NCI-H2196 treated with DMSO at 0.1 percent for 48 hours (cell line): ENCODE results near the gene PTGES3L.
A peak's percentile ranks its signal among the peaks of the same experiment; 100 is the strongest.

Source experiments
- DNase-seq: peaks from one replicate; lab custom pipeline; 2025; ENCODE audit not compliant: unreplicated experiment; lab: John Stamatoyannopoulos, UW

The PTGES3L gene

GRCh38 chr17:42979511-42980273 is at the start of gene PTGES3L:
TSS of gene PTGES3L (minus strand) at chr17:42980080. CDS start at chr17:42980053, 27 bp downstream.
- peak; percentile 4 for DNase-seq

DNA sequence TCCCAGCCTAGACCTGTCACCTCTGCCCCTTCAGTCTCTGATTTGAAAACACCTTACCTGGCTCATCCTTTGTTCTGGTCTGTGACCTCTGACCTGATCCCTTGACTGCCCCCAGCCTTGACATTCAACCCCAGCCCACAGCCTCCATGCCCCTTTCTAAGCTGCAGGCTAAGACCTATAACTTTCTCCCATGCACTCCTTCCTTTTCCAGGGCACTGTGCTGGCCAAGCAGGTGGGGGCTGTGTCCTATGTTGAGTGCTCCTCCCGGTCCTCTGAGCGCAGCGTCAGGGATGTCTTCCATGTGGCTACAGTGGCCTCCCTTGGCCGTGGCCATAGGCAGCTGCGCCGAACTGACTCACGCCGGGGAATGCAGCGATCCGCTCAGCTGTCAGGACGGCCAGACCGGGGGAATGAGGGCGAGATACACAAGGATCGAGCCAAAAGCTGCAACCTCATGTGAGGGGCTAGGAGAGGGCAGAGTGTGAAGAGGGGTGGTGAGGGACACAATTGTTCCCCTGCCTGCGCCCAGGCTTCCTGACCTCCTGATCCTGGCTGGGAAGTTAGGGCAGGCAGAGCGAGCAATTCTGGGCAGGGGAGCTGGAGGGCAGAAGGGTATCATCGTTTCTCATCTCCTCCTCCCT is 48.5 kb upstream of the PTGES3L start:
- DNase-seq, result no peak

DNA sequence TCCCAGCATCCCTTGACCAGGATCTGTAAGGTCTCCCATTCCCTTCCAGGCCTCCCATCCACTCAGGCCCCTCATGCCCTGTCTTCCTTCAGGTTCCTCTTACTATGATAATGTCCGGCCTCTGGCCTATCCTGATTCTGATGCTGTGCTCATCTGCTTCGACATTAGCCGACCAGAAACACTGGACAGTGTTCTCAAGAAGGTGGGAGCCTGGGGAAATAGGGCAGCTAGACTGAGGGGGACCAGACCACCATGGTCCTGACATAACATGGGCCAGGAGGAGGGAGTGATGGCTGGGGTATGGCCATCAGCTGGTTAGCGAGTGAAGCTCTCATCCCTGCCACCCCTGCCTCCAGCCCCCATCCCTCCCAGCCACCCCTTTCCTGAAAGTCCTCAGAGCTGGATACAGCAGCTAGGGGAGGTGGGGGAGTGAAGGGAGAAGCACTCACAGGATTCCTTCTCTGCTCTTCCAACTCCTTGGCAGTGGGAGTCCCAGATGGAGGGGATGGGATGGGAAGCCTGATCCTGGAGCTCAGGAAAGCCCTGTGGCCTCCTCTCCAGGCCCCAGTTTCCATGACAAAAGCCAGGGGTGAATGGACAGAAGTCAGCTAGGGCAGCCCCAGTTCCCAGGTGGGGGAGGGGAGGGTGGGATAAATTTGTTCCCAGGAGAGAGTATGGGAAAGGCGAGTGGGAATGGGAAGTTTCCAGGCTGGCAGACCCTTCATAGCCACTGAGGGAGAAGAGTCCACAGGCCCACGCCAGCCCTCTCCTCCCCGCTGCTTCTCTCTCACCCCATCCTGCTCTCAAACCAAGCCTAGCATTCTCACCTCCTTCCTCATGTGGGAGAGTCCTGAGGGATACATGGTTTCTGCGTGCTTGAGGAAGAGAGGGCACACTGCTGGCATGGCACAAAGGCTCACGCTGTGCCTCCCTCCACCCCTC is 47.5 kb upstream of the PTGES3L start:
- no peak for DNase-seq

DNA sequence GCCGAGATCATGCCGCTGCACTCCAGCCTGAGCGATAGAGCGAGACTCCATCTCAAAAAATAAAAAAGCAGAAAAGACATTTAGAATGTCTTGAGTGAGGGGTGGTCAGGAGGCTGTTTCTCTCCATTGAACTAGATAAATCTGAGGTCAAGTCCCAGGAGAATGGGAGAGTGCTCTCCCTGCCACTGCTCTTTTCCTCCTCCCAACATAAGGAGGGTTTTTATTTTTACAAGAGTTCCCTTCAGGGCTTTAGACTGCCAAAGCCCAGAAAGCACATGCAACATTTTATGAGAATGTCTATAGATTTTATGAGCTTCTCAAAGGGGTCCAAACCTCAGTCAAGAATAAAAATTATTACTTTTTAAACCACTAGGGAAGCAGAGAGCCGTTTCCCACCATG is 46.7 kb upstream of the PTGES3L start:
- no peak for DNase-seq

- no peak for DNase-seq
Observed at GRCh38 chr17:43025766-43026537, 46.1 kb upstream of the PTGES3L start.

DNA sequence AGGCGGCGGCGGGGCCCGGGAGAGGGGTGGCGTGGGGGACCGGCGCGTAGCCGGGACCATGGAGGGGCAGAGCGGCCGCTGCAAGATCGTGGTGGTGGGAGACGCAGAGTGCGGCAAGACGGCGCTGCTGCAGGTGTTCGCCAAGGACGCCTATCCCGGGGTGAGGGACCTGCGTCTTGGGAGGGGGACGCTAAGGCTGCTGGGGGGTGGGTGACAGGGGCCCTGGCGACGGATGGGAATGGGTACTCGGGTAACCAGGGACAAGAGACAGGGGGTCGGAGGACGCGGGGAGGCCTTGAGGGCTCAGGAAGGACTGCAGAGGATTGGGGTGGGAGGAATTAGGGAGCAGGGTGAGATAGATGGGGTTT is 45.4 kb upstream of the PTGES3L start:
- DNase-seq, result no peak

DNA sequence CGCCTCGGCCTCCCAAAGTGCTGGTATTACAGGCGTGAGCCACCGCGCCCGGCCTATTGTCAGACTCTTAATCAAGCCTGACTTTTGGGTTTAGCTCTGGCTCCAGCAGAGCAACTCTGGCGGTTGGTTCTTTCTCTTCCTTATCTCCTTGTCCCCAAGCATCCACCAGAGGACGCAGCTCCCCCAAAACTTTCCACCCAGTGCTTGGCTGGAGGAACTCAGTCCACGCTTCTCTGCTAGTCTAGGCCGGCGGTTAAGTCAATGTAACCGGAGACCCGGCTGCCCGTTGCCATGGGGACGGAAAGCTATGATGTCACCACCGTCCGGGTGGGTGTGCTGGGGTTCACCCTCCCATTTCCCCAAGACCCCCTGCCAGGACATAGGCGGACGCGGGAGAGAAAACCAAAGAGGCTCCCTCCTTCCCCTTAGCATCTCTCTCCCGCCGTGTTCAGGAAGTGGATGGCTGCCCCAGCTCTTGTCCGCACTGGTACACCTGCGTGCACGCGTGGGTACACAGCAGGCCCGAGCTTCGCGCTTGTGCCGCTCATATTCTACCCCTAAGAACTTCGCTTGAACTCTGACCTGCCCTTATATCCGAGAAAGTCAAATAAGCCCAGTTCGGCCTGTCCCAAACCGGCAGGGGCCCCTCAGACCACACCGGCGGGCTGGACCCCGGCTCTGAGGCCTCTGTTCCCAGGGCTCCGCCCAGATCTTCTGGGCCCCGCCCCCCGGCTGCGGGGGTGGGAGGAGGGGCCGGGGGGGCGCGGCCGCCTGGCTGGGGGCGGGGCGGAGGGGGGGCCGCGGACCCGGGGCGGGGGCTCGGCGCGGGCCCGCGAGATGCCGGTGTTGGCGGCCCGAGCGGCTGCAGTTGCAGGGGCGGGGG is 44.8 kb upstream of the PTGES3L start, which contains the start of gene RND2:
Gene RND2, plus strand, starts transcription at position 825 of the 883 bp plus-strand sequence. CDS start 117 bp downstream, outside the sequence.
- DNase-seq, result peak; percentile 70

GRCh38 chr17:43021741-43022512 is 42.0 kb upstream of the PTGES3L start, which contains the start of gene VAT1:
TSS of gene VAT1 (minus strand) at chr17:43022385. CDS start at chr17:43022322, 63 bp downstream.
- no peak for DNase-seq

DNA sequence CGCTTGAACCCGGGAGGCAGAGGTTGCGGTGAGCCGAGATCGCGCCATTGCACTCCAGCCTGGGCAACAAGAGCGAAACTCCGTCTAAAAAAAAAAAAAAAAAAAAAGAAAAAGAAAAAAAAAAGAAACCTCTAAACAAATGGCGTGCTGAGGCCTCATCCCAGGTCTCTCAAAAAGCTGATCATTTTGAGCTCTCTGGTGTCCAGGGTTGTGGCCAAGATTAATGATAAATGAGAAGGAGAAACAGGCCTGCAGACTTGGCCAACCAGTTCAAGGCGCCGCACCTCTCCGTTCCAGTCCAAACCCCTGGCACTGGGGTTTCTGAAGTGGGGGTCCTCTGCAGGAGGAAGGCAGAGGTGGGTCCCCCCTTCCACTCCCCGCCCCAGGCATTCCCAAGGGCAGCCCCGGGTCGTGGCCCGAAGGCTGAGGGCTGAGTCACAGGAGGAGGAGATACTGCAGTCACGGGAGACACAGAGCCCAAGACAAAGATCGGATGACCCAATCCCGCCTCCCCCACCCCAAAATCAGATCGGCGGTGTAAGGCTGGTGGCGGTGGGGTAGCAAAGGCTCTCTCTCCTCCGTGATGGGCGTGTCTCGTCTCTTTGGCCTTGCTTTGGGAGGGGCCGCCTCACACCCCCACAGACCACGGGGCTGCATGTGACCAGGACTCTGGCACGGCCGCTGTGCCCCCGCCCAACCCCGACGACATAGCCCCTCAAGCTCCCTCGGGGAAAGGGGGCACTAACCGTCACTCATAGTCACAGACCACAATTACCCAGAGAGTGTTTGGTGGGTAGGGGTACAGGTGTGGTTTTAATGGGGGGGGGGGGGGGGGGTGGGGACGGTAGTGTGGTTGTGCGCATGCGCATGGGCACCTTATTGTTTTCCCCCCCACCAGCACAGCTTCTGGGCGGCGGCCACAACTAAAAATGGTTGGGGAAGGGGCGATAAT is 41.2 kb upstream of the PTGES3L start:
- DNase-seq, result peak; percentile 36

GRCh38 chr17:43020030-43020621 is 40.2 kb upstream of the PTGES3L start:
- no peak for DNase-seq

- DNase-seq, result no peak
Observed at GRCh38 chr17:43019418-43019817, 39.5 kb upstream of the PTGES3L start.

DNA sequence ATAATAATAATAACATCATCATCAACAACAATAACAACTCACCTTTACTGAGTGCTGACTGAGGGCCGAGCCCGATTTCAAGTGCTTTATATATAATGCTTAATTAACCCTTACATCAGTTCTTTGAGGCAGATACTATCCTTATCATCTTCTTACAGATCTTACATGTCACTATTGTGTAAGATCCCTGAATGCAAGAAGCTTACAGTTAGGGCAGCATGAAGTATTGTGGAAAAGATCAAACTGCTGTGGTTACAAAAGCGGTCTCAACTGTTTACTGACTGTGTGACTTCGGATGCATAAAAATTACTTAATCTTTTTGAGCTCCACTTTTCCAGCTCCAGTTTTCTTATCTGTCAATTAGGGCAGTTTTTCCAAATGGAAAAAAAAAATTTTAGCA is 39.1 kb upstream of the PTGES3L start:
- no peak for DNase-seq

DNA sequence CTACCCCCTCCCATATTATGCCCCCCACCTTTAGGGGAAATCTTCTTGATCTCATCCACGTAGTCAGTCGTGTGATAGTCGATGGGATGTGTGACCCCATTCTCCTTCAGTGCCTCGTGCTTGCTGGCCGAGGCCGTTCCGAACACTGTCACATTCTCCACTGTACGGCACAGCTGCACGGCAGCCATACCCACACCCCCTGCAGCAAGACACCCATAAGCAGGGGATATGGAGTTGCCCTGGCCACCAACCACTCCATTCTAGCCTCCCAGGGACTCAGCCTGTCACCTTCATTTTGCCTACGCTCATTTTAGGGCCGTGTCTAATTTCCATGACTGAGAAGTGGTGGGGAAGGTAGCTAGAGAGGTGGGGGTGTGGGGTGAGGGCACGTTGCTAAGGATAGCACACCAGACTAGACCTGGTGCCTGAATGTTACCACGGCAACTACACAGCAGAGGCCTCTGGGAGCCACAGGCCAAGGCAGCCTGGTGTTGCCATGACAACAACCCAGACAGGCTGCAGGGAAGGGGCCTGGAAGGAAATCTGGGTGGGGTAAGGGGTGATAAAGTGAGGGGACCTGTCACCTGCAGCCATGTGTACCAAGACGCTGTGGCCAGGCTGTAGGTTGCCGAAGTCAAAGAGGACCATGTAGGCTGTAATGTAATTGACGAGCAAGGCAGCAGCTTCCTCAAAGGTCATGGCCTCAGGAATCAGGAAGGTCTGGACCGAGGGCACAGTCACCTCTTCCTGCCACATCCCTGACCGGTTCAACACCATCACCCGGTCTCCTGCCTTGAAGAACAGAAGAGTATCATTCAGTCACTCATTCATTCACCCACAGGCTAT is 38.4 kb upstream of the PTGES3L start:
- peak; percentile 10 for DNase-seq

GRCh38 chr17:43016216-43016615 is 36.3 kb upstream of the PTGES3L start:
- no peak for DNase-seq

DNA sequence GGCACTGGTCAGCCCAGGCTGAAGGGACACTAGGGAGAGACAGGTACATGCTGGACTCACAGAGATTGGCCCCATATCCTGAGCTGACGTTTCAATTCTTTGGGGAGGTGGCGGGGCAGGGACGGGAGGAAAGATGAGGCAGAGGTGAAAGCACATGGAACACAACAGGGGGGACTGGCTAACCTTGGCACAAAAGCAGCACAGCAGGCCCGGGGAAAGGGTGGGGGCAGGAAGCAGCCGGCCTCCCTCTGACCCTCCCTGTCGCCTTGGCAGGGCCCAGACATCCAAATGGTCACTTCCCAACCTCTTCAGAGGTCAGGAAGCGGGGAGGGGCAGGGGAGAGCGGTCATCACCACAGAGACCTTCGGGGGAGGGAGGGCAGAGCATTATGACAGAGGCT is 35.7 kb upstream of the PTGES3L start:
- DNase-seq, result no peak
